Body of pancreas (tissue), 4 donors: ENCODE data around the gene LGR6. TPM values are rescaled to one million over a fixed set of nuclear protein-coding genes. Genes with fewer than 3 reads are reported as not detected.
"Not testable (repeated sequence)": the region's sequence is repeated elsewhere in the genome, so short reads cannot be mapped to it uniquely, and the experiment has no call there.

Experiments
- ATAC-seq: fragments of 150-250 bp; one replicate; pipeline ENCODE4 v1.9.1; 2016
- DNase-seq, 4 donors: peaks; one replicate each; pipeline ENCODE4 v3.0.0-alpha.2; 2019
- H3K27ac ChIP-seq, 4 donors: fragments of 200-600 bp; sonication (generic); 1 replicate in 3 of 4; 2 replicates in 1 of 4; pipeline versions ENCODE4 v1.5.1 to v1.6.1; 2016 to 2019; ENCODE audit warnings: mild to moderate bottlenecking in 1 of 4, mixed read lengths in 1 of 4, moderate library complexity in 1 of 4
- H3K27me3 ChIP-seq, 2 donors: fragments of 200-600 bp; sonication (generic); one replicate each; pipeline ENCODE4 v1.6.0; 2016; ENCODE audit warnings: mild to moderate bottlenecking in 1 of 2
- H3K36me3 ChIP-seq, 2 donors: fragments of 200-600 bp; sonication (generic); replicated peaks in 1 of 2; 2 replicates each; pipeline ENCODE4 v1.5.1; 2016; ENCODE audit warnings: low read depth in 2 of 2; ENCODE audit not compliant: insufficient read depth in 1 of 2
- H3K4me1 ChIP-seq: fragments of 200-600 bp; sonication (generic); one replicate; pipeline ENCODE4 v1.6.0; 2016
- H3K4me3 ChIP-seq, 2 donors: fragments of 200-600 bp; sonication (generic); 1 replicate in 1 of 2; 2 replicates in 1 of 2; pipeline ENCODE4 v1.5.1; 2016 to 2019
- H3K9me3 ChIP-seq, 3 donors: fragments of 200-600 bp; sonication (generic); 1 replicate in 2 of 3; 2 replicates in 1 of 3; pipeline ENCODE4 v1.5.1; 2016
- POLR2A ChIP-seq, 3 donors: fragments of 450-650 bp; IDR thresholded peaks; one replicate each; pipeline ENCODE4 v1.6.1; 2016; ENCODE audit warnings: antibody characterized with exemption in 3 of 3, mild to moderate bottlenecking in 2 of 3
- WGBS, 2 donors: methylation state at CpG; one replicate each; pipeline ENCODE4 v1.1.5; 2017; 5-methylcytosine and 5-hydroxymethylcytosine counted together
- intact Hi-C: fragments of 100-400 bp; cut with DNase I; formaldehyde crosslinking; loops from one replicate; pipeline ENCODE4 v1.15.1; 2023
- total RNA-seq, 2 donors: library from RNA; depleted of rRNA; stranded (reverse); fragments of >200 nt; gene quantifications; one replicate each; pipeline ENCODE4 v1.1.0, GENCODE V29; 2016
- TF ChIP-seq, protein P1 (sequence below), 7 experiments: fragments of 450-650 bp in 4 of 7; fragments of 200-600 bp in 3 of 7; sonication (generic) in 3 of 7; IDR thresholded peaks; one replicate each; pipeline ENCODE4 v1.5.1; 2016 to 2019; ENCODE audit warnings: antibody characterized with exemption in 7 of 7

LGR6 gene, protein sequence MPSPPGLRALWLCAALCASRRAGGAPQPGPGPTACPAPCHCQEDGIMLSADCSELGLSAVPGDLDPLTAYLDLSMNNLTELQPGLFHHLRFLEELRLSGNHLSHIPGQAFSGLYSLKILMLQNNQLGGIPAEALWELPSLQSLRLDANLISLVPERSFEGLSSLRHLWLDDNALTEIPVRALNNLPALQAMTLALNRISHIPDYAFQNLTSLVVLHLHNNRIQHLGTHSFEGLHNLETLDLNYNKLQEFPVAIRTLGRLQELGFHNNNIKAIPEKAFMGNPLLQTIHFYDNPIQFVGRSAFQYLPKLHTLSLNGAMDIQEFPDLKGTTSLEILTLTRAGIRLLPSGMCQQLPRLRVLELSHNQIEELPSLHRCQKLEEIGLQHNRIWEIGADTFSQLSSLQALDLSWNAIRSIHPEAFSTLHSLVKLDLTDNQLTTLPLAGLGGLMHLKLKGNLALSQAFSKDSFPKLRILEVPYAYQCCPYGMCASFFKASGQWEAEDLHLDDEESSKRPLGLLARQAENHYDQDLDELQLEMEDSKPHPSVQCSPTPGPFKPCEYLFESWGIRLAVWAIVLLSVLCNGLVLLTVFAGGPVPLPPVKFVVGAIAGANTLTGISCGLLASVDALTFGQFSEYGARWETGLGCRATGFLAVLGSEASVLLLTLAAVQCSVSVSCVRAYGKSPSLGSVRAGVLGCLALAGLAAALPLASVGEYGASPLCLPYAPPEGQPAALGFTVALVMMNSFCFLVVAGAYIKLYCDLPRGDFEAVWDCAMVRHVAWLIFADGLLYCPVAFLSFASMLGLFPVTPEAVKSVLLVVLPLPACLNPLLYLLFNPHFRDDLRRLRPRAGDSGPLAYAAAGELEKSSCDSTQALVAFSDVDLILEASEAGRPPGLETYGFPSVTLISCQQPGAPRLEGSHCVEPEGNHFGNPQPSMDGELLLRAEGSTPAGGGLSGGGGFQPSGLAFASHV
- under 1 TPM in 1 of 2 donors, not detected in 1; 0.52 TPM for total RNA-seq

DNA sequence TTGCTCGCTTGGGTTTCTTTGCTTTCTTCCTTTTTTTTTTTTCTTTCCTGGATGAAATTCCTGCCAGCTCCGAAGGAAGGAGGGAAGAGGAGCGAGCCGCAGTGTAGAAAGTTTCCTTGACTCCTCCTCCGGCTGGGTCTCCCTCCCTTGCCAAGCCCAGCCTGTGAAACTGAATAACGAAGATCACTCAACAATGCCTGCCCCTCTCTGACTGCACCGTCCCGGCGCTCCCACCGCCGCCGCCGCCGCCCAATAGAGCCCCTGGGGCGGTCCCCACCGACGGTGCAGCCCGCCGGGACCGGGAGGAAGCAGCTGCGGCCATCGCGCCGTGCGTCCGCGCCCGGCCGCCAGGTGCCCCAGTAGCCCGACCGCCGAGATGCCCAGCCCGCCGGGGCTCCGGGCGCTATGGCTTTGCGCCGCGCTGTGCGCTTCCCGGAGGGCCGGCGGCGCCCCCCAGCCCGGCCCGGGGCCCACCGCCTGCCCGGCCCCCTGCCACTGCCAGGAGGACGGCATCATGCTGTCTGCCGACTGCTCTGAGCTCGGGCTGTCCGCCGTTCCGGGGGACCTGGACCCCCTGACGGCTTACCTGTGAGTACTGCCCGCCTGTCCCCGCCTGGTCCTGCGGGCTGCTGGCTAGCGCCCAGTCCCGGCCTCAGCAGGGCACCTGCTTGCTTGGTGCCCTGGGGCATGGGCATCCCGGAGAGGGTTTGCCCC lies at the start of gene LGR6:
LGR6 (plus strand) TSS at position 186 of the 714 bp plus-strand sequence; CDS start at position 377, 191 bp downstream.
- no peak for DNase-seq
- ATAC-seq: peak; percentile 21

DNA sequence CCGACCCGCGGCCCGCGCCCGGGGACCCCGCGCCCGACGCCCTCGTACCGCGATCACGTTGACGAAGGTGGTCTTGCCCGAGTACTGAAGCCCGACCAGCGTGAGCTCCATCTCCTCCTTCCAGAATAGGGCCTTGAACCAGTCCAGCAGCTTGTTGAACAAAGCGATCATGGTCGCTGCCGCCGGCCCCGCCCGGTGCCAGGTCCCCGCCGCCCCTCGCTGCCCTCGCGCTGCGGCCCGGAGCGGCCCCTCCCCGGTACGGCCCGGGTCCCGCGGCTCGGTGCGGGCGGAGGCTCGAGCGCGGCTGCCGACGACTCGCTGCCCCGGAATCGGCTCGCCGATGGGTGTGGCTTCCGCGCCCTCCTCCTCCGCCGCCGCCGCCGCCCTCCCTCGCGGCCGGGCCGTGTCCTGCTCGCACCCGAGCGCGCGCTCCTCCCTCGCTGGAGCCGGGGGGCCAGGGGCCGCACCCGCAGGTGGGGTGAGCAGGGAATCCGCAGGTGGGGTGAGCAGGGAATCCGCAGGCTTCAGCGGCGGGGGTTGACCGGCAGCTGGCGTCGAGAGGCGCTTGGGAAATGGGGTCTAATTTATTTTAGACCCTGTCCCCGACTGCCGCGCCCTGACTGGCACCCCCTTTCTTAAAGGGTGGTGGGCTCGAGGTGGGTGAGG lies 49.1 kb upstream of the LGR6 start, which contains the start of gene ARL8A:
ARL8A (minus strand) TSS at position 336 of the 666 bp plus-strand sequence; CDS start at position 171, 165 bp downstream.
- Histone ChIP-seq H3K27me3 (no peaks in the 10 kb centered on the region), H3K4me3 (peak within 1 kb of the TSS; percentile 81), H3K4me1 (peaks cover 24% of the 10 kb centered on the region), H3K27ac (peak within 1 kb of the TSS; percentile 68 to 86 (median 80)), H3K36me3 (no peaks in the 10 kb centered on the region), H3K9me3 (no peaks in the 10 kb centered on the region)
- WGBS, 2 donors: 0% methylated on average over 62 of the region's 82 CpGs; no CpG with 5 or more reads in 1 of the 2 donors
- peak; percentile 50 to 55 (median 53) for TF ChIP-seq POLR2A (IDR thresholded peaks at IDR 0.05)
- TF ChIP-seq, protein P1, sequence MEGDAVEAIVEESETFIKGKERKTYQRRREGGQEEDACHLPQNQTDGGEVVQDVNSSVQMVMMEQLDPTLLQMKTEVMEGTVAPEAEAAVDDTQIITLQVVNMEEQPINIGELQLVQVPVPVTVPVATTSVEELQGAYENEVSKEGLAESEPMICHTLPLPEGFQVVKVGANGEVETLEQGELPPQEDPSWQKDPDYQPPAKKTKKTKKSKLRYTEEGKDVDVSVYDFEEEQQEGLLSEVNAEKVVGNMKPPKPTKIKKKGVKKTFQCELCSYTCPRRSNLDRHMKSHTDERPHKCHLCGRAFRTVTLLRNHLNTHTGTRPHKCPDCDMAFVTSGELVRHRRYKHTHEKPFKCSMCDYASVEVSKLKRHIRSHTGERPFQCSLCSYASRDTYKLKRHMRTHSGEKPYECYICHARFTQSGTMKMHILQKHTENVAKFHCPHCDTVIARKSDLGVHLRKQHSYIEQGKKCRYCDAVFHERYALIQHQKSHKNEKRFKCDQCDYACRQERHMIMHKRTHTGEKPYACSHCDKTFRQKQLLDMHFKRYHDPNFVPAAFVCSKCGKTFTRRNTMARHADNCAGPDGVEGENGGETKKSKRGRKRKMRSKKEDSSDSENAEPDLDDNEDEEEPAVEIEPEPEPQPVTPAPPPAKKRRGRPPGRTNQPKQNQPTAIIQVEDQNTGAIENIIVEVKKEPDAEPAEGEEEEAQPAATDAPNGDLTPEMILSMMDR (IDR thresholded peaks at IDR 0.05): no peak
- ATAC-seq (peak; percentile 85), DNase-seq (peak; percentile 70 to 77 (median 72))
- intact Hi-C loops: no loop called here

More for the DNA sequence above, at the start of gene LGR6:
- TF ChIP-seq, protein P1 (IDR thresholded peaks at IDR 0.05): peak in 1 of 7 experiments; percentile 20
- TF ChIP-seq POLR2A (IDR thresholded peaks at IDR 0.05): no peak
- Histone ChIP-seq H3K9me3 (no peaks in the 10 kb centered on the region), H3K27ac (no peak within 1 kb of the TSS), H3K36me3 (no peaks in the 10 kb centered on the region), H3K4me3 (no peak within 1 kb of the TSS), H3K4me1 (peaks cover 13% of the 10 kb centered on the region), H3K27me3 (peaks cover 0 to 11% of the 10 kb centered on the region in 2 donors)
- WGBS, 2 donors: 3 to 5% methylated on average over 6 to 55 of the region's 61 CpGs
- intact Hi-C loops: loop anchor here (5.0 kb wide), 1 partner anchor 519 kb away; the partner anchor contains the start of gene SYT2

DNA sequence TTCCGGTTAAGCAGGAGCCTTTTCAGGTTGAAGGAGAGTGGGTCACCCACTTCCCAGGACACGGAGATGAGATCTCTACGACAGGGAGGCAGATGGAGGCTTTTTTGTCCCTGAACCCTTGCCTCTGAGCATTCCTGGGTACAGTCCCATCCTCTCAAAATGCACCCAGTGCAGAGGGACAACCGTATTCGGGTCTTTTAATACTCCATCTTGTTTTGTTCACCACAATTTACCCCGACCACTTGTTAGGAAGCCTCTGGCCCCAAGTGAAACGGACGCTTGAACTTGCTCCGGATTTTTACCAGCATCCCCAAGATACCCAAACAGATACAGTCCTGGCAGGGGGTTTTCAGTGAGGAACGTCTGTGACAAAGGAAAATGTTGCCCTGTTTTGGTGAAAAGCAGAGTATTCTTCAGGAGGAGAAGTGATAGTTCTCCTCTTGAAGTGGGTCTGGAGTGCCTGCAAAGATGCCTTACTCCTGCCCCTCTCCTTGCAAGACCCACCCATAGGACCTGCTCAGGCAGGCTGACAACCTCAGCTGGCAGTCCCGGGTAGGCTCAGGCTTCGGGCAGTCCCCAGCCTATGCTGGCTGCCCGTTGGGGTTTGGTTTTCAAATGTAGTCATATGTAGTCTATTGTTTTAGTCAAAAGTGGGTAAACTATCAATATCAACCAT lies 48.4 kb upstream of the LGR6 start:
- peaks cover 24% of the 10 kb centered on the region for H3K4me1 ChIP-seq
- peak overlapping the region; percentile 68 to 86 (median 80) for H3K27ac ChIP-seq
- H3K36me3 ChIP-seq: no peaks in the 10 kb centered on the region
- intact Hi-C loops: no loop called here
- no peak for DNase-seq
- ATAC-seq: no peak
- no peaks in the 10 kb centered on the region for H3K9me3 ChIP-seq
- TF ChIP-seq, protein P1 (IDR thresholded peaks at IDR 0.05): no peak
- TF ChIP-seq POLR2A (IDR thresholded peaks at IDR 0.05): no peak
- peak overlapping the region in 1 of 2 donors; percentile 81 for H3K4me3 ChIP-seq
- 7 to 11% methylated on average over 10 to 13 of the region's 13 CpGs for WGBS, 2 donors
- H3K27me3 ChIP-seq: no peaks in the 10 kb centered on the region

DNA sequence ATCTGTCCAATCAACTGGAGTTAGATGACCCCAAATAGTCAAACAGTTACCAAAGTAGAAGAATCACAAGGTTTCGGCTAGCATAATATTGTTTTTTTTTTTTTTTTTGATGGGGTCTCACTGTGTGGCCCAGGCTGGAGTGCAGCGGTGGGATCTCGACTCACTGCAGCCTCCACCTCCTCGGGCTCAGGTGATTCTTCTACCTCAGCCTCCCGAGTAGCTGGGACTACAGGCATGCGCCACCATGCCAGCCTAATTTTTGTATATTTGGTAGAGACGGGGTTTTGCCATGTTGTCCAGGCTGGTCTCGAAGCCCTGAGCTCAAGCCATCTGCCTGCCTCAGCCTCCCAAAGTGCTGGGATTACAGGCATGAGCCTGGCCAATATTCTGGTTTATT lies 47.9 kb upstream of the LGR6 start:
- H3K27ac ChIP-seq, H3K4me3 ChIP-seq, ATAC-seq, H3K27me3 ChIP-seq, H3K9me3 ChIP-seq, DNase-seq, H3K36me3 ChIP-seq, intact Hi-C loops: not testable (repeated sequence)
- 92% methylated on average over 8 of the region's 8 CpGs for whole genome bisulfite sequencing, 2 donors
- H3K4me1 ChIP-seq: peaks cover 24% of the 10 kb centered on the region
